HG03432 (cell line): ENCODE data around the gene FLNB.

Experiments
- ATAC-seq: cut with Tn5 transposase; IDR thresholded peaks from one replicate; pipeline ENCODE4 v1.9.1; 2021; ENCODE audit warnings: mild to moderate bottlenecking, moderate library complexity; ENCODE audit not compliant: unreplicated experiment

FLNB gene

GRCh38 chr3:58177747-58178527 is 169.7 kb downstream of the FLNB start:
- ATAC-seq, result peak; percentile 90

GRCh38 chr3:58178528-58179234 is 170.5 kb downstream of the FLNB start:
- no peak for ATAC-seq

GRCh38 chr3:58179235-58180098 is 171.2 kb downstream of the FLNB start:
- no peak for ATAC-seq

- ATAC-seq, result no peak
Observed at GRCh38 chr3:58180099-58180880, 172.1 kb downstream of the FLNB start.

GRCh38 chr3:58180940-58181587 is 172.8 kb downstream of the FLNB start:
- ATAC-seq, result no peak

- ATAC-seq, result no peak
Observed at GRCh38 chr3:58183221-58183620, 175.0 kb downstream of the FLNB start.

GRCh38 chr3:58183891-58184290 is 175.7 kb downstream of the FLNB start:
- ATAC-seq, result no peak

GRCh38 chr3:58184309-58184981 is 176.2 kb downstream of the FLNB start:
- ATAC-seq, result no peak

GRCh38 chr3:58184982-58185360 is 176.7 kb downstream of the FLNB start:
- ATAC-seq, result no peak

GRCh38 chr3:58188173-58188564 is 179.9 kb downstream of the FLNB start:
- no peak for ATAC-seq

- ATAC-seq, result no peak
Observed at GRCh38 chr3:58188921-58189451, 180.8 kb downstream of the FLNB start.

- ATAC-seq, result no peak
Observed at GRCh38 chr3:58189691-58190090, 181.5 kb downstream of the FLNB start.

- ATAC-seq, result no peak
Observed at GRCh38 chr3:58190291-58190690, 182.1 kb downstream of the FLNB start.

GRCh38 chr3:58190882-58191281 is 182.7 kb downstream of the FLNB start:
- ATAC-seq, result no peak

- ATAC-seq, result no peak
Observed at GRCh38 chr3:58191361-58191991, 183.3 kb downstream of the FLNB start.

GRCh38 chr3:58192069-58192468 is 183.8 kb downstream of the FLNB start:
- ATAC-seq, result no peak

- ATAC-seq, result no peak
Observed at GRCh38 chr3:58193682-58194407, 185.6 kb downstream of the FLNB start.

GRCh38 chr3:58197588-58197987 is 189.4 kb downstream of the FLNB start:
- no peak for ATAC-seq
